GM18951 (cell line): ENCODE results near the gene VAV2.

Experiments used
- POLR2A ChIP-seq: IDR thresholded peaks from 4 replicates; pipeline ENCODE4 v1.6.1; 2011; ENCODE audit warnings: mild to moderate bottlenecking; ENCODE audit not compliant: insufficient read length, insufficient read depth; ENCODE audit errors: extremely low read depth
- in situ Hi-C: fragments of 300-500 bp; cut with MboI; formaldehyde crosslinking; loops from one replicate; pipeline ENCODE4 v1.12.0; 2022; ENCODE audit warnings: low sequenced_read_pairs, mixed read lengths, inconsistent platforms; ENCODE audit not compliant: unreplicated experiment

VAV2 gene

DNA sequence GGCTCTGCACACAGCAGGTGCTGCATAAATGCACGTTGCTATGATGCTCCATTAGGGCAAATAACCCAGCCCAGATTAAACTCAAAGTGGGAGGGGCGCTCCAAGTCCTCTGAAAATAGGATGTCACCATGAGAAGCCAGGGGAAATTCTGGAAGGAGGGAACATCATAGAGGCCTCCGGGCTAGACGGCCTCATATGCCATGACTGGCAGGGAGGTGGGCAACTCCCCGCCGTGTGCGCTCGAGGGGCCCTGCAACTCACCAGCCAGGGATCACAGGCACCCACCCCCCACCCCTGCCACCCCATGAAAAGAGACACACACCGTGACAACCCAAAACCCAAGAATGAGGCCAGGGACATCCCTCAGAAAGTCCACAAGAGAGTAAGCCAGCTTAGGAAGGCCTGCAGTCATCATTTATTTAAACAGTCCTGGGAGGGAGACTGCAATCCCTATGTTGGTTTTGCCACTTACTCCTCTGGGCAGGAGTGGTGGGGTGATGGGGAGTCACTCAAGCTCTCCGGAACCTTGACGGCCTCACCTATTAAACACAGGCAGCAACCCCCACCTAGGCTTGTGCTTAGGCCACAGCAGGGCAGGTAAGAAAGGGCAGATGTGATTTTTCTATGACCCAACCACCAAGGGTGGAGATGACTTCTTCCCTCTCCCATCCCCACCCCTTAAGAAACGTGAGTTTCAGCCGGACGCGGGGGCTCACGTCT, 4.0 kb downstream of the VAV2 start:
- in situ Hi-C loops, result no loop called here

GRCh38 chr9:133987446-133987788, 4.7 kb downstream of the VAV2 start:
- no peak for TF ChIP-seq POLR2A
- in situ Hi-C loops, result no loop called here

More for the DNA sequence above, 4.0 kb downstream of the VAV2 start:
- no peak for TF ChIP-seq POLR2A

DNA sequence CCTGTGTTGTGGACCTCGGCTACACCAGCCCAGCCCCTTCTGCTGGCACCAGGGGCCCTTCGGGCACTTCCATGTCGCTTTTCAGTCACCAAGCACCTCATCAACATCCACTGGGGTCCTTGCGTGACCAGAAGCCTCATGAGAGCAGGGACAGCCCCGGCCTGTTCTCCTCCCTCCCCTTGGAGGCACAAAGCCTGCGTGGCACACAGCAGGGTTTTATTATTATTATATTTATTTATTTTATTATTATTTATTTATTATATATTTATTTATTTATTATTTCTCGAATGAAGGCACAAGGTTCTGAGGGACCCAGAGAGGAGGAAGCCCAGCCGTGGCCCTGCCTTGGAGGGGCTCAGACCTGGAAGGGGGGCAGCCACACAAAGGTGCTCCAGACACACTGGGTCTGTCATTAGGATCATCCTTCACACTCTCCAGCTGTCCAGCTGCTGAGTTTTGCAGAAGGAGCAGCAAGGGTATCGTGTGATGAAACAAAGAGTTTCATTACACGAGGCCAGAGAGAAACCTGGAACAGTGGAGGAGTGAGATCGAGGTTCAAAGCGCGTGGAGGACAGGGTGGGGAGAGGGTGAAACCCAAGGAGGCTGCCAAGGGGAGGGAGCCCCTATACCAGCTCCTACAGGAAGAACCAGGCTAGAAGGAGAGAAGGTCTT, 5.2 kb downstream of the VAV2 start:
- TF ChIP-seq POLR2A, result no peak
- in situ Hi-C loops, result no loop called here

- TF ChIP-seq POLR2A, result no peak
- in situ Hi-C loops, result no loop called here
Observed at GRCh38 chr9:133986061-133986460, 6.1 kb downstream of the VAV2 start.

GRCh38 chr9:133982971-133983720, 9.0 kb downstream of the VAV2 start:
- in situ Hi-C loops, result no loop called here
- TF ChIP-seq POLR2A, result no peak

DNA sequence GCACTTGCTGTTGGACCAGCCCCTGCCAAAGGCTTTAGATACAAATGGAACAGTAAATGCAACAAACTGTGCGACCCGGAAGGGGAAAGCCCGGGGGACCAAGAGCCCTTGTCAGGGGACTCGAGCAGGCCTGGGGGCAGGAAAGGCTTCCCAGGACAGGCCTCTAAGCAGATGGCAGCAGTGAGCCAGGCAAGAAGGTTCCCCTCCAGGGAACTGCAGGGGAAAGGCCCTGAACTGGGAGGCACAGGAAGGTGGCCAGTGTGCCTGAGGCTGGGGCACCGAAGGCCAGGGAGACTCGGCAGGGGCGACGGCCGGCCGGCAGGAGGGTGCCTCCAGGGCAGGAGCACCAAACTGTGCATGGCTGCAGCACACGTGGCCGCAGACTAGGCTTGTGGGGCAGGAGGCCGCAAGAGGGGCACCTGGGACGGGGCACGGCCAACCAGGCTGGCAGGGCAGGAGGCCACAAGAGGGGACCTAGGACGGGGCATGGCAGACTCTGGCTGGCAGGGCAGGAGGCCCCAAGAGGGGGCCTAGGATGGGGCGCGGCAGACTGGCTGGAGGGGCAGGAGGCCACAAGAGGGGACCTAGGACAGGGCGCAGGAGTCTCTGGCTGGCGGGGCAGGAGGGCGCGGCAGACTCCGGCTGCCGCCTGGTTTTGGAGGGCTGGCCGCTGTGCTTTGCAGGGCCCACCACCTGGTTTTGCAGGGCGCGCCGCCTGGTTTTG, 10.0 kb downstream of the VAV2 start:
- no peak for TF ChIP-seq POLR2A
- in situ Hi-C loops, result no loop called here

- TF ChIP-seq POLR2A, result no peak
- in situ Hi-C loops, result no loop called here
Observed at GRCh38 chr9:133981589-133981957, 10.6 kb downstream of the VAV2 start.

- TF ChIP-seq POLR2A, result no peak
Observed at GRCh38 chr9:133980864-133981588, 11.1 kb downstream of the VAV2 start.

GRCh38 chr9:133979921-133980863, 11.9 kb downstream of the VAV2 start:
- in situ Hi-C loops, result no loop called here
- no peak for TF ChIP-seq POLR2A

More at GRCh38 chr9:133980864-133981588, 11.1 kb downstream of the VAV2 start:
- in situ Hi-C loops, result no loop called here

- no peak for TF ChIP-seq POLR2A
- in situ Hi-C loops, result no loop called here
Observed at GRCh38 chr9:133979273-133979920, 12.7 kb downstream of the VAV2 start.

GRCh38 chr9:133978899-133979272, 13.2 kb downstream of the VAV2 start:
- in situ Hi-C loops, result no loop called here

More at GRCh38 chr9:133978899-133979272, 13.2 kb downstream of the VAV2 start:
- TF ChIP-seq POLR2A, result no peak
